ENCODE results near the gene BOC. TPM values are rescaled to one million over a fixed set of nuclear protein-coding genes. Genes with fewer than 3 reads are reported as not detected.

BOC gene
- polyA plus RNA-seq, 1 experiment = 17.7 TPM

GRCh38 chr3:113271189-113271588, 59.8 kb downstream of the BOC start:
- H3K27me3 ChIP-seq (ENCODE audit: control insufficient read depth, insufficient read depth, low read length) = no peaks in the 10 kb centered on the region
- DNase-seq (ENCODE audit: low read depth) = no peak
- TF ChIP-seq CTCF (IDR thresholded peaks at IDR 0.05; ENCODE audit: insufficient read depth, low read depth, low read length) = no peak
- POLR2A ChIA-PET = no interaction called here
- peaks cover 26% of the 10 kb centered on the region for H3K36me3 ChIP-seq (ENCODE audit: control insufficient read depth, insufficient read depth, low read length)
- CTCF ChIA-PET = no interaction called here
- H3K4me3 ChIP-seq (ENCODE audit: low read depth, low read length) = no peak overlapping the region

GRCh38 chr3:113271594-113272384, 60.4 kb downstream of the BOC start:
- POLR2A ChIA-PET = no interaction called here
- no peak for TF ChIP-seq CTCF (IDR thresholded peaks at IDR 0.05; ENCODE audit: insufficient read depth, low read depth, low read length)
- no peaks in the 10 kb centered on the region for H3K27me3 ChIP-seq (ENCODE audit: control insufficient read depth, insufficient read depth, low read length)
- no peak overlapping the region for H3K4me3 ChIP-seq (ENCODE audit: low read depth, low read length)
- H3K36me3 ChIP-seq (ENCODE audit: control insufficient read depth, insufficient read depth, low read length) = peaks cover 26% of the 10 kb centered on the region
- DNase-seq (ENCODE audit: low read depth) = no peak
- CTCF ChIA-PET = no interaction called here

GRCh38 chr3:113272385-113272779, 61.0 kb downstream of the BOC start:
- TF ChIP-seq CTCF (IDR thresholded peaks at IDR 0.05; ENCODE audit: insufficient read depth, low read depth, low read length) = no peak
- ChIA-PET POLR2A (no interaction called here), CTCF (interaction anchor here (0.8 kb wide), 1 partner anchor 16 kb away, joined by 3 read pairs; no protein-coding TSS in a partner anchor)
- Histone ChIP-seq H3K27me3 (ENCODE audit: control insufficient read depth, insufficient read depth, low read length) (no peaks in the 10 kb centered on the region), H3K4me3 (ENCODE audit: low read depth, low read length) (no peak overlapping the region), H3K36me3 (ENCODE audit: control insufficient read depth, insufficient read depth, low read length) (peaks cover 26% of the 10 kb centered on the region)
- no peak for DNase-seq (ENCODE audit: low read depth)

- no peak for TF ChIP-seq CTCF (IDR thresholded peaks at IDR 0.05; ENCODE audit: insufficient read depth, low read depth, low read length)
- peaks cover 26% of the 10 kb centered on the region for H3K36me3 ChIP-seq (ENCODE audit: control insufficient read depth, insufficient read depth, low read length)
- H3K27me3 ChIP-seq (ENCODE audit: control insufficient read depth, insufficient read depth, low read length) = no peaks in the 10 kb centered on the region
- no peak for DNase-seq (ENCODE audit: low read depth)
- ChIA-PET POLR2A (interaction anchor here (0.7 kb wide), 1 partner anchor 265 kb away, joined by 5 read pairs; no protein-coding TSS in a partner anchor), CTCF (interaction anchor here (0.8 to 0.9 kb wide), 2 partner anchors 8 to 15 kb away, joined by 3 read pairs; no protein-coding TSS in a partner anchor)
- no peak overlapping the region for H3K4me3 ChIP-seq (ENCODE audit: low read depth, low read length)
These were observed 61.7 kb downstream of the BOC start for GRCh38 chr3:113273011-113273410.

- H3K36me3 ChIP-seq (ENCODE audit: control insufficient read depth, insufficient read depth, low read length) = peaks cover 26% of the 10 kb centered on the region
- no peaks in the 10 kb centered on the region for H3K27me3 ChIP-seq (ENCODE audit: control insufficient read depth, insufficient read depth, low read length)
- ChIA-PET CTCF (interaction anchor here (0.9 to 2.3 kb wide), 2 partner anchors 9 to 14 kb away, joined by 3 to 10 read pairs; no protein-coding TSS in a partner anchor), POLR2A (interaction anchor here (0.7 kb wide), 1 partner anchor 266 kb away, joined by 5 read pairs; no protein-coding TSS in a partner anchor)
- DNase-seq (ENCODE audit: low read depth) = no peak
- no peak for TF ChIP-seq CTCF (IDR thresholded peaks at IDR 0.05; ENCODE audit: insufficient read depth, low read depth, low read length)
- H3K4me3 ChIP-seq (ENCODE audit: low read depth, low read length) = no peak overlapping the region
These were observed 62.4 kb downstream of the BOC start for GRCh38 chr3:113273604-113274378.
